ENCODE results near the gene KRTAP10-9. TPM values are rescaled to one million over a fixed set of nuclear protein-coding genes. Genes with fewer than 3 reads are reported as not detected.
"Not testable (repeated sequence)": the region's sequence is repeated elsewhere in the genome, so short reads cannot be mapped to it uniquely, and the experiment has no call there.

KRTAP10-9 gene
- total RNA-seq, 1 donor from 2014 or later = not detected

DNA sequence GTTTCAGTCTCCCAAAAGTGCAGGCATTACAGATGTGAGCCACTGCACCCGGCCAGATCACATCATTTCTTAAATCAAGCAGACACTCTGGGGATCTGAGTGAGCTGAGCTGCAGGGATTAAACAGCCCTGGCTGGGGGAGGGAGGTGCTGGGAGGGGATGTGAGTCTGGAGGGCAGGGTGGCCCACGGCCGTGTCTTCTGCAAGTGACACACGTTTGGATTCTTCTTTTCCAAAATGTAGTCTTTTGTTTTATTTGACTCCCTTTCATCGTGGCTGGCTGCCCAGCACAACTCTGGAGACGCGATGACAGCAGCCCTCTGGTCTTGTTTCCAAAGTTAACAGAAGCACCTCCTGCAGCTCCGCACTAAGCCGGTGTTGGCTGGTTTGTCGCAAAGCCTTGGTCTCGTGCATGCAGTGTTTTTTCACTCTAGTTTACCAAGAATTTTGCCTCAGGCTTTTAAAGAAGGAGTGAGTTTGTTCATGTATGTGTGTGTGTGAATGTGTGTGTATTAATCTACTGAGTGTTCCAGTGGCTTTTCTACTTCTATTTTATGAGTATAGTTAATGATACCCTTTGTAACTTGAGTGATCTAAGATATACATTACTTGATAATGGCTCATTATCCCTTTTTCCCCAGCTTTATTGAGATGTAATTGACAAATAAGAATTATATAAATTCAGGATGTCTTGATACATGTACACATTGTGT lies 43.6 kb upstream of the KRTAP10-9 start:
- DNase-seq (ENCODE audit: low read depth) = no peak
- TF ChIP-seq, protein P1, sequence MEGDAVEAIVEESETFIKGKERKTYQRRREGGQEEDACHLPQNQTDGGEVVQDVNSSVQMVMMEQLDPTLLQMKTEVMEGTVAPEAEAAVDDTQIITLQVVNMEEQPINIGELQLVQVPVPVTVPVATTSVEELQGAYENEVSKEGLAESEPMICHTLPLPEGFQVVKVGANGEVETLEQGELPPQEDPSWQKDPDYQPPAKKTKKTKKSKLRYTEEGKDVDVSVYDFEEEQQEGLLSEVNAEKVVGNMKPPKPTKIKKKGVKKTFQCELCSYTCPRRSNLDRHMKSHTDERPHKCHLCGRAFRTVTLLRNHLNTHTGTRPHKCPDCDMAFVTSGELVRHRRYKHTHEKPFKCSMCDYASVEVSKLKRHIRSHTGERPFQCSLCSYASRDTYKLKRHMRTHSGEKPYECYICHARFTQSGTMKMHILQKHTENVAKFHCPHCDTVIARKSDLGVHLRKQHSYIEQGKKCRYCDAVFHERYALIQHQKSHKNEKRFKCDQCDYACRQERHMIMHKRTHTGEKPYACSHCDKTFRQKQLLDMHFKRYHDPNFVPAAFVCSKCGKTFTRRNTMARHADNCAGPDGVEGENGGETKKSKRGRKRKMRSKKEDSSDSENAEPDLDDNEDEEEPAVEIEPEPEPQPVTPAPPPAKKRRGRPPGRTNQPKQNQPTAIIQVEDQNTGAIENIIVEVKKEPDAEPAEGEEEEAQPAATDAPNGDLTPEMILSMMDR (conservative IDR thresholded peaks at IDR 0.05; ENCODE audit: low read depth, low read length) = no peak
- H3K4me3 ChIP-seq (ENCODE audit: low read depth, low read length) = no peak overlapping the region

GRCh38 chr21:44583800-44584147 lies 43.1 kb upstream of the KRTAP10-9 start:
- no peak for DNase-seq (ENCODE audit: low read depth)
- TF ChIP-seq, protein P1 (conservative IDR thresholded peaks at IDR 0.05; ENCODE audit: low read depth, low read length) = no peak
- H3K4me3 ChIP-seq (ENCODE audit: low read depth, low read length) = no peak overlapping the region

GRCh38 chr21:44585892-44586291 lies 41.0 kb upstream of the KRTAP10-9 start:
- TF ChIP-seq, protein P1 (conservative IDR thresholded peaks at IDR 0.05; ENCODE audit: low read depth, low read length) = no peak
- no peak overlapping the region for H3K4me3 ChIP-seq (ENCODE audit: low read depth, low read length)
- no peak for DNase-seq (ENCODE audit: low read depth)

DNA sequence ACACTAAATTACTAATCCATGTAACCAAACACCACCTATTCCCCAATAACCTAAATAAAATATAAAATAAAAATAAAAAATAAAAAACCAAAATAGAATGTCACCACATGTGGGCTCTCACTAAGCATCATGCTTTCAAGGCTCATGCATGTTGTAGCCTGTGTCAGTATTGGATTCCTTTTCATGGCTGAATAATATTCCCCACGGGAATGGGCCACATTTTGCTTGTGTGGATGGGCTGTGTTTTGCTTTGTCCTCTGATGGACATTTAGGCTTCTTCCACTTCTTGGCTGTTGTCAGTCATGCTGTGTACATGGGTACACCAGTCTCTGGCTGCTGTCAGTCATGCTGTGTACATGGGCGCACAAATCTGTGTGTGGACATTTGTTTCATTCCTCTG lies 37.8 kb upstream of the KRTAP10-9 start:
- TF ChIP-seq, protein P1 (conservative IDR thresholded peaks at IDR 0.05; ENCODE audit: low read depth, low read length) = no peak
- no peak overlapping the region for H3K4me3 ChIP-seq (ENCODE audit: low read depth, low read length)
- no peak for DNase-seq (ENCODE audit: low read depth)

DNA sequence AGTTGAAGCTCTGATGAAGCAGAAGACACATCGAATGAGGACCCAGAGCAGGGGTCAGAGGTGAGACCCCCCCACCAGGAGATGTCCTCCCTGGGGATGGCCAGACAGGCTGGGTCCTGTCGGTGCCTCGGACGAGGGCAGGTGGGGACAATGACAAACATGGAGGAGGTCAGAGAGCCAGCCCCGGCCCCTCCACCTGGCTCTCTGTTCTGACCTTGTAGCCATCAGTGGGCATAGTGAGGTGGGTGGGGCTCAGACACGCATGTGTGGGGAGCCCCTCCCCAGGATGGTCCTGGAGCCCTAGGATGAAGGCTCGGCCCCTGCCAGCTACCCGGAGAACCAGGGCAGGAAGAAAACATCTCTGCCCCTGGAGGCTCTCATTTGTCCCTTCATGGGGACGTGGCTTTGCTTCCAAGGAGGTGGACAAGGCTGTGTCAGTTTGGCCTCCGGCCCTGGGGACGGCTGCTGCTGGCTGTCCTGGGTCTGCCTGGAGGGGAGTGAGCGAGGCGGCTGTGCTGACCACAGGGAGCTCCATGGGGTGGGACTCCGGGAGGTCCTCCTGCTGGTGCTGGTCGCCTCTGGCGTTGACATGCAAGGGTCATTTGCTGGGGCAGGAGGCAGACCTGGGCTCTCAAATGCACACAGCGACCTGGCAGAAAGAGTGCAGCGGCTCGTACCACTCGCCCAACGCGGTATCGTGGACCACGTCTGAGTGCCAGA lies 37.1 kb upstream of the KRTAP10-9 start:
- TF ChIP-seq, protein P1 (conservative IDR thresholded peaks at IDR 0.05; ENCODE audit: low read depth, low read length) = no peak
- no peak overlapping the region for H3K4me3 ChIP-seq (ENCODE audit: low read depth, low read length)
- DNase-seq (ENCODE audit: low read depth) = no peak

GRCh38 chr21:44590311-44590721 lies 36.6 kb upstream of the KRTAP10-9 start:
- no peak overlapping the region for H3K4me3 ChIP-seq (ENCODE audit: low read depth, low read length)
- DNase-seq (ENCODE audit: low read depth) = no peak
- TF ChIP-seq, protein P1 (conservative IDR thresholded peaks at IDR 0.05; ENCODE audit: low read depth, low read length) = no peak

DNA sequence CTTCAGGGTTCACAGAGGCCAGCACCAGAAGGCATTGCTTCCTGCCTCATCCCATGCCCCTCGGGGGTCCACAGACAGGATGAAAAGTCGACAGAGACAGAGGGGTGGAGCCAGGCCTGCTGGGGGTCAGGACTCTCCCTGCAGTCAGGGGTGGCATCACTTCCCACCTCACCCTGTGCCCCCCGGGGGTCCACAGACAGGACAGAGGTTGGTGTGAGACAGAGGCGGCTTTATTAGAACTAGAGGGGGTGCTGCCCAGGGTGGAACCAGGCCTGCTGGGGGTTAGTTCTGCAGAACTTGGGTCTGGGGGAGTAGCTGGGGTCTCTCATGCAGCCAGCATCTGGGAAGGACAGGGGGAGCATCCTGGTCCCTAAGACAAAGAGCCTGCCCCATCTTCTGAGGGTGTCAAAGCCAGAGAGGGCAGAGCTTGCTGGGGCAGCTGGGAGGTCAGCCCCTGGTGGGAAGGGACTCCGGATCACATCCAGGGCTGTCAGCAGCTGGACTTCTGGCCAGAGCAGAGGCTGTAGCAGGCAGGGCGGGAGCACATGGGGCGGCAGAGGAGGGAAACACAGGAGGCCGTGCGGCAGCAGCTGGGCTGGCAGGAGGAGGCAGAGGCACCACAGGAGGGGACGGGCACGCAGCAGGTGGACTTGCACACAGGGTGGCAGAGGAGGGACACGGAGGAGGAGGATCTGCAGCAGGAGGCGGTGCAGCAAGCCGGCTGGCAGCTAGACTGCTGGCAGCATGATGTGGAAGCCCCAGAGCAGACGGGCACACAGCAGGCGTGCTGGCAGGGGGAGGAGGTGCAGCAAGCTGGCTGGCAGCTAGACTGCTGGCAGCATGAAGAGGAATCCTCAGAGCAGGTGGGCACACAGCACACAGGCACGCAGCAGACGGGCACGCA lies 35.7 kb upstream of the KRTAP10-9 start:
- DNase-seq (ENCODE audit: low read depth) = not testable (repeated sequence)

DNA sequence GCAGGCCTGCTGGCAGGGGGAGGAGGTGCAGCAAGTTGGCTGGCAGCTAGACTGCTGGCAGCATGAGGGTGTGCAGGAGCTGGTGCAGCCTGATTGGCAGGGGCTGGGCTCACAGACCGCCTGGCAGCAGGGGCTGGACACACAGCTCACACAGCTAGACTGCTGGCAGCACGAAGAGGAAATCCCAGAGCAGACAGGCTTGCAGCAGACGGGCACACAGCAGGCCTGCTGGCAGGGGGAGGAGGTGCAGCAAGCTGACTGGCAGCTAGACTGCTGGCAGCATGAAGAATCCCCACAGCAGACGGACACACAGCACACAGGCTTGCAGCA lies 35.1 kb upstream of the KRTAP10-9 start:
- H3K4me3 ChIP-seq (ENCODE audit: low read depth, low read length); DNase-seq (ENCODE audit: low read depth): not testable (repeated sequence)

More for the DNA sequence above, 35.7 kb upstream of the KRTAP10-9 start:
- H3K4me3 ChIP-seq (ENCODE audit: low read depth, low read length) = not testable (repeated sequence)

All from epithelial cell of proximal tubule (primary cell).